GM21390 (cell line): ENCODE measurements around the gene DPYSL5.
"Not testable (repeated sequence)": the region's sequence is repeated elsewhere in the genome, so short reads cannot be mapped to it uniquely, and the experiment has no call there.

Source experiments
- ATAC-seq: cut with Tn5 transposase; IDR thresholded peaks from one replicate; pipeline ENCODE4 v1.9.1; 2021; ENCODE audit not compliant: unreplicated experiment

Gene DPYSL5

GRCh38 chr2:26873286-26873983 is 25.5 kb downstream of the DPYSL5 start:
- no peak for ATAC-seq

- no peak for ATAC-seq
Measured at GRCh38 chr2:26874514-26874913, 26.6 kb downstream of the DPYSL5 start.

GRCh38 chr2:26875065-26875634 is 27.2 kb downstream of the DPYSL5 start:
- ATAC-seq: no peak

GRCh38 chr2:26875808-26876207 is 27.9 kb downstream of the DPYSL5 start:
- no peak for ATAC-seq

- no peak for ATAC-seq
Measured at GRCh38 chr2:26876260-26876659, 28.3 kb downstream of the DPYSL5 start.

- ATAC-seq: no peak
Measured at GRCh38 chr2:26877276-26877675, 29.3 kb downstream of the DPYSL5 start.

- no peak for ATAC-seq
Measured at GRCh38 chr2:26880161-26880560, 32.2 kb downstream of the DPYSL5 start.

GRCh38 chr2:26880910-26881435 is 33.0 kb downstream of the DPYSL5 start:
- no peak for ATAC-seq

GRCh38 chr2:26882220-26882619 is 34.3 kb downstream of the DPYSL5 start:
- ATAC-seq: not testable (repeated sequence)

GRCh38 chr2:26883956-26884355 is 36.0 kb downstream of the DPYSL5 start:
- no peak for ATAC-seq

GRCh38 chr2:26884486-26884885 is 36.6 kb downstream of the DPYSL5 start:
- no peak for ATAC-seq

- no peak for ATAC-seq
Measured at GRCh38 chr2:26885651-26886329, 37.9 kb downstream of the DPYSL5 start.

GRCh38 chr2:26886736-26887135 is 38.8 kb downstream of the DPYSL5 start:
- ATAC-seq: no peak

GRCh38 chr2:26887151-26887550 is 39.2 kb downstream of the DPYSL5 start:
- ATAC-seq: no peak

- no peak for ATAC-seq
Measured at GRCh38 chr2:26889796-26890195, 41.9 kb downstream of the DPYSL5 start.

GRCh38 chr2:26890341-26891000 is 42.5 kb downstream of the DPYSL5 start:
- ATAC-seq: no peak

- ATAC-seq: no peak
Measured at GRCh38 chr2:26892133-26892532, 44.2 kb downstream of the DPYSL5 start.

GRCh38 chr2:26892922-26893524 is 45.1 kb downstream of the DPYSL5 start:
- ATAC-seq: no peak

- no peak for ATAC-seq
Measured at GRCh38 chr2:26894136-26894535, 46.2 kb downstream of the DPYSL5 start.

- no peak for ATAC-seq
Measured at GRCh38 chr2:26897807-26898479, 50.0 kb downstream of the DPYSL5 start.
